ENCODE measurements around the gene AGER.
A peak's percentile ranks its signal among the peaks of the same experiment; 100 is the strongest.
"Not testable (repeated sequence)": the region's sequence is repeated elsewhere in the genome, so short reads cannot be mapped to it uniquely, and the experiment has no call there.

AGER gene

DNA sequence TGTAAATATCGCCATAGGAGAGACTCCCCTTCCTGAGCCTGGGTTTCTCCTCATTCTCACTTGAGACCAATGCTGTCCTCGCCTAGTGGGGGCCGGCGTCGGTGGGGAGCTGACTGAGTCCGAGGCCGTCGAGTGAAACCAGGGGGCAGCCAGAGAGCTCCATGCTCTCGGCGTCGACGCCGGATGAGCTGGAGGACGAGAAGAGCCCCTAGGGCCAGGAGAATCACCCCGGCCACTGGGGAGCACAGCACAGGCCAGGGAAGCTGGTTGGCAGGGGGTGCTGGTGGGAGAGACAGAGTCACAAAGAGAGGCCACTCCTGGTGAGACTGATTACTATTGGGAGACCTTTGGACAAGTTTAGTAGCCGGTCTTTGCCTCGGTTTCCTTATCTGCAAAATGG, 14.8 kb upstream of the AGER start:
- DNase-seq (ENCODE audit: low read depth, low spot score), result no peak

DNA sequence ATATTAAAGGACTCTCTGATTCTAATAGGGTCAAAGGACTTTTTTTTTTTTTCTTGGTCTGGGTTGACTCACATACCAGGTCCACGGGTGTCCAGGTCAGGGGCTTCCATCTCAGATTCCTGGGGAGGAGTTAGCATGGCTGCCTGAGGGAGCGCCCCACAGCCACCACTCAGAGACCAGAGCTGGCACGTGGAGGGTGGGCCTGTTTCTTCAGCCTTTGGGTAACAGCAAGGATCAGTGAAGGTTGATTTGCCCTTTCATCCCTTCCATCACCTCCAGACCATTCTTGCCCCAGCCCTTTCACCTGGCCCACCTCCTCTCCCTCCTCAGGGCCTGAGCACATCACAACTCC, 14.3 kb upstream of the AGER start:
- DNase-seq (ENCODE audit: low read depth, low spot score), result no peak

DNA sequence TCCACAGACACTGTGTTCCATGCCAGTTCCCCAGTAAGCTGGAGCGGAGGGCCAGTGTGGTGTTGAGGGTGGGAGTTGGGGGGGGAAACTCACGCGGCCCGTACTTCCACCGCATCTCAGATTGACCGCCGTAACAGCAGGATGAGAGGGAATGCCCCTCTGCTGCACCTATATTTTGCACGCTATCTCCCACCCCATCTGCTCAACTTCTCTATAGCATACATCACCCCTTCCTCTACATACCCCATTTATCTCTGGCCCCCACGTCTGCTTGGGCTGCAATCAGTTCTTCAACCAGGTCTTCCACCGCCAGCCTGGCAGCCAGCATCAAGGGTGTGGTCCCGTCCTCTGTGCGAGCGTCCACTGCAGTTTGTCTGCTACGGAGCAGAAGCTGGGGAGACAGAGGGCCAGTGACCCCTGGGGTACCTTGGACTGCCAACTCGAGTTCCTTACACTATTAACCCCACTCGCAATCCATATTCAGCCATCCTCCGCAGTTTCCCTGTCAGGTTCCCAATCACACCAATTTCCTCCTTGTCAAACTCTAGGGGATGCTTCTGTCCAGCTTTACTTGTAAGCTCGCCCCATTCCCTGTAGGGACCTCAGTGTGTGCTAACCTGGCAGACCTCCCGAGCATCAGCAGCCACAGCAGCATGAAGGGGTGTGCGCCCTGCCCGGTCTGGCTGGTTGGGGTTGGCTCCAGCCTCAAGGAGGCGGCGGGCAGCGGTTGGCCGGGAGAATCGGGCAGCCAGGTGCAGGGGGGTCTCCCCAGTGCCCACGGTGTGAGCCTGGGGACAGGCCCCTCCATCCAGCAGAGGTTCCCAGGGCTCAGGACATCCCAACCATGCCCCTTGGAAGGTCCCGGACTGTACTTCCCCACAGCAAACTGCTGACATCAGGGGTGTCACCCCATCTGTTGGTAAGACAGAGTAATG, 12.9 kb upstream of the AGER start:
- no peak for DNase-seq (ENCODE audit: low read depth, low spot score)

DNA sequence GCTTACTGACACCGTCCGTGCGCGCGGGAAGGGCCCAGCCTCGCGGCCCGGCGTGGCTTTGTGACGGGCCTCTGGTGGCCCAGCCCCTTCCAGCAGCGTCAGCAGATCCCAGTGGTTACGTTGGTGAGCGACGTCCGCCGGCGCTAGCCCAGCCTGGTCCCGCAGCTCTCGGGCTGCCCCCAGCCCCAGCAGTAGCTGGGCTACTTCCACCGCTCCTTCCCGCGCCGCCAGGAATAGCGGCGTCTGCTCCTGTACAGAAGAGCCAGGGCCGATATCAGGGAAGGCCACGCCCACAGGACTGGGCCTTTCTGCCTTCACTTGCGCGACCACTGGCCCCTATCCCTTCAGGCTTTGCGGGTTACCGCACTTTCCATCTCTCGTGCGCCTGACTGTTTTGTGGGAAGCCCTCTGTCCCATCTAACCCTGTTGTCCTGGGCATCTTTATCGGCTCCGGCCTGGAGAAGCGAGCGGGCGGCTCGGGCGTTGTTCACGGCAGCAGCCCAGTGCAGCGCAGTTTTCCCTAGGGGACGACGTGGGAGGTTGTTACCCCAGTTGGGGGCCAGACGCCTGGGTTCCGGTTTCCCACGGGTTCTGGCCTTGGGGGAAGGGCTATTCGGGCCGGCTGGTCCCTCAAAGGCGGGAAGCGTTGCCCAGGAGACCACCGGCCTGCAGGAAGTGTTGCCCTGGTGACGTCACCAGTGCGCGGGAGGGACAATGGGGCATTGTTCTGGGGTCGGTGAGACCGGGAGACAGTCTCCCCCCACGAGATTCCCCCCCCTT, 12.0 kb upstream of the AGER start:
- peak; percentile 91 for DNase-seq (ENCODE audit: low read depth, low spot score)

GRCh38 chr6:32195652-32195901, 11.5 kb upstream of the AGER start:
- DNase-seq (ENCODE audit: low read depth, low spot score), result peak; percentile 100

GRCh38 chr6:32194825-32195651, 11.0 kb upstream of the AGER start:
- no peak for DNase-seq (ENCODE audit: low read depth, low spot score)

DNA sequence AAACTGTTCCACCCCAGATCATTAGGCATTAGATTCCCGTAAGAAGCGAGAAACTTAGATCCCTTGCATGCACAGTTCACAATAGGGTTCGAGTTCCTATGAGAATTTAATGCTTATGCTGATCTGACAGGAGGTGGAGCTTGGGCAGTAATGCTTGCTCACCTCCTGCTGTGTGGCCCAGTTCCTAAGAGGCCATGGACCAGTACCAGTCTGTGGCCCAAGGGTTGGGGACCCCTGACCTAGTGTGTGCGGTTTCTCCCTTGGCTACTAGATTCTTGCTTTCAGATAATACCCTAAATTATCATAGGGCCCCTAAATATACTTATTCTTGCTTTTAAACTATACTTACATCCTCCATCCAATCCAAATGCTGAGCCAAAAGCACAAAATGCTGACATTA, 10.3 kb upstream of the AGER start:
- DNase-seq (ENCODE audit: low read depth, low spot score), result no peak

GRCh38 chr6:32193096-32193495, 9.0 kb upstream of the AGER start:
- not testable (repeated sequence) for DNase-seq (ENCODE audit: low read depth, low spot score)

DNA sequence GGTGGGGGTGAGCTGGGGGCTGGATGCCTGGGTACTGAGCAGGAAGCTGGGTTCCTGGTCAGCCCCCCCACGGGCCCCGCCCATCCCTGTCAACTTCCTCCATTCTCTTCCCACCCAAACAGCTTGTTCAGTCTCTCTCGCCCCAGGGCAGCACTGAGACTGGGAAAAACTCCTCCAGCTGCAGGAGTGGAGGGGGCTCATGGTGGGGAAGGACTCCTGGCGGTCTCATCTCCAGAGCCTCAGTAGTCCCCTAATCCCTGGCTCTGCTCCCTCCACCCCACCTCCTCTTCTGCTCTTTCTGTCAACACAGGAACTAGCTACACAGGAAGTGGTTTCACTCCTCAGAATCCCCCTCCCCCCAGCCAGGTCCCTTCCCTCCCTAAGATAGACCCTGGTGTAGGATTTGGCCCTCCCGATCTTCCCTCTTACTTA, 8.6 kb upstream of the AGER start, which contains the start of gene GPSM3:
Gene GPSM3 (minus strand): TSS at position 36 of the 432 bp plus-strand sequence. CDS start 130 bp downstream, outside the sequence.
- DNase-seq (ENCODE audit: low read depth, low spot score), result peak; percentile 76

DNA sequence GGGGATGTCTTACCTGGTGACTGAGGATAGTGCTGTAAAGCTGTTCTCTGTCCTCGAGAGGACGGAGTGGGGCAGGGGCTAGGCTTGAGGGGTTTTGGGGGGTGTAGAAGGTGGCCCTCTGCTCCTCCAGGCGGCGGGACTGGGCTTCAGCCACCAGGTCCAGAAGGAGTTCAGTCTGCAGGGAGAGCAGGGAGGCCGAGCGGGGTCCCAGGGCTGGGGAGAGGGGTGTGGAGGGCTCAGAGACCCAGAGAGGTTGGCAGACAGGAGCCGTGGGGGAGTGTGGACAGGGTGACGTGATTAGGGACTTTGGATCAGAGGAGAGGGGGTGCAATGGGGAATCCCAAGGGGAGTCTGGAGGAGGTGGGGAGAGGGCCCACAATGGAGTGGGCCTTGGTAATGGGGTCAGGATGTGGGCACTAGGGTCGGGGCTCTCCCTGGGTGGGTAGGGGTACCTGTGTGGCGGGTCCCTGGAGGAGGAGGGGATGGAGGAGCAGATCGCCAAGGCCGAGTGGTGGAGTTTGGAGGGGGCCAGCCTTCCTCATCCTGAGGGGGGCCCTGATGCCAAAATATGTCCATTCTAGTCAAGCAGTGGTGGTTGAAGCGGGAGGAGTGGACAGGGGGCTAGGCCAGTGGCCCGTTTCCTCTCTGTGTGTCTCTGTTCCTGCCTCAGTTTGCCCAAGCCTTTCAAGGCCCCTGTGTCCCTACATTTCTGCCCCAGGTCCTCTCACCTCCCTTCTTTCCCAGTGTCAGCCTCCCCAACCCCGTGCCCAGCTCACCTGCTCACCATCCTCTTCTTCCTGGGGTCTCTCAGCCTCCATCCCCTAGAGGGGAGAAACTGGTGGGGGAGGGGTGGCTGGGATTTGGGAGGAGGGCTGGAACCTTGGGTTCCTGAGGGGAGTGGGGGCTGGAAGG, 7.9 kb upstream of the AGER start:
- DNase-seq (ENCODE audit: low read depth, low spot score), result no peak

- DNase-seq (ENCODE audit: low read depth, low spot score), result no peak
These were observed 7.0 kb upstream of the AGER start for GRCh38 chr6:32190911-32191677.

GRCh38 chr6:32190054-32190851, 6.2 kb upstream of the AGER start, which contains the start of gene PBX2:
PBX2 (minus strand) TSS chr6:32190202; CDS start chr6:32189915, 287 bp downstream.
- peak; percentile 90 for DNase-seq (ENCODE audit: low read depth, low spot score)

DNA sequence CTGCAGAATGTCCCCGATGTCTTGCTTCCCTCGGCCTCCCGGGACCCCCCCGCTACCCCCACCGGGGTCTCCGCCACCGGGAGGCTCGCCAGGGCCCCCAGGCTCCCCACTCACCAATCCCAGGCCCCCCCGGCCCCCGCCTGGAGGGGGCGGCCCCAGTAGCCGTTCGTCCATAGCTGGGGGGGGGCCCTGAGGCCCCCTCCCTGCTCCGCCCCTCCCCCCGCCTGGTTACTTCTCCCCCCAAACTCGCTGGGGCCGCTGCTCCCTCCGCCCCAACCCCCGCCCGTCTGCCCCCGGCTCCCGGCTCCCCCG, 5.6 kb upstream of the AGER start:
- no peak for DNase-seq (ENCODE audit: low read depth, low spot score)

DNA sequence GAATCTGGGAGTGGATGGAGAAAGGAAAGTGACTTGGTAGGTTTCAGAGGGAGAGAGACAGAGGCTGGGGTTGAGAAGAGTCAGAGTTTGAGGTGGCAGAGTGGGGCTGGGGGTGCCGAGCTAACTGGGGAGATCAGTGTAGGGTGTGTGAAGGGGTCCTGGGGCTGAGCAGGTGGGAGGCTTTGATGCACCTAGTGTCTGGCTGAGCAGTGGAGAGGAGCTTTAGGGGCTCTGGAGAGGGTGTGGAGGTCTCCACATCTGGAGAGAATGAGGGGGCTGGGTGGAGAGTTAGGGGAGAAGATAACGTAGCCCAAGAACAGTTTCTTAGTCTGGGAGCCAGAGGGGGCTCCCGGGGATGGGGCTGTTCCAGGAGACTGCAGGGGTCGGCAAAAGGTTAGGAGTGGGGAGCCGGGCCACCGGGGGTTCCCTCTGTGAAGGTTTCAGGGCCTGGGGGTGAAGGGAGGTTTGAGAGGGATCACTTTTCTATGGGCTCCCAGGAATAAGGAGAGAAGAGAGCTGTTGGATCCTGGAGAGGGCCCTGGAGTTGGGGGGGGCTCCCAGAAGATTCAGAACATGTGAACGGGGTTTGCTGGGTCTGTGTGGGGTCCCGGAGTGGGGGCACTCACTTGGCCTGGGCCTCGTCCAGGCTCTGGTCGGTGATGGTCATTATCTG, 5.2 kb upstream of the AGER start:
- DNase-seq (ENCODE audit: low read depth, low spot score), result no peak

DNA sequence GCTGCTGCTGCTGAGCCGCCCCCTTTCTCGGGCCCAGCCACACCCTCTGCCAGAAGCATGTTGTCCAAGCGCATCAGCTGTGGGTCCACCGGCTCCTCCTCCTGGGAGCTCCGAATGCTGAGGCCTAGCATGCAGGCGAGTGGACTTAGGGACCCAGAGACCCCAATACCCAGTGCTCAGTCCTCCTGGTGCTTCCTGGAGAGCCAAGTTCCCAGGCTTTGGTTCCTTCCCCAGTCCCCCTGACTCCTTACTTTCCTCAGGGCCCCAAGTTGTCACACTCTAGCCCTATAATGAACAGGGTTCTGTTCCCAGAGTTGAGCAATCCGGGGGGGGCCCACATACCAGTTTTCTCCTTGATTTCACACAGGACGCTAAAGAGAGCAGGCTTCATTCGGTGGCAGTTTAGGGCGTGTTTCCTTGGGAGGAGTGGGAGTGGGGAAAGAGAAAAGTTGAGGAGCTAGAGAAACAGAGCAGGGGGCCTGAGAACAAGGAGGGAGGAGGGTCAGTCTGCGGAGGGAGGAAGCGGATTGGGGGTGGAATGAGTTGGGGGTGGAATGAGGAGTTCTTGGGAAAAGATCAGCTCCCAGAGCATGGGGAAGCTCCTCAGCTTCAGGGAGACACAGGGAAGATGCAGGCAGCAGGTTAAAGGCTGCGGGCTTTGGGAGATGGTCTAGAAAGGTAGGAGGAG, 4.5 kb upstream of the AGER start:
- DNase-seq (ENCODE audit: low read depth, low spot score), result no peak

- not testable (repeated sequence) for DNase-seq (ENCODE audit: low read depth, low spot score)
These were observed 3.8 kb upstream of the AGER start for GRCh38 chr6:32187725-32188380.

DNA sequence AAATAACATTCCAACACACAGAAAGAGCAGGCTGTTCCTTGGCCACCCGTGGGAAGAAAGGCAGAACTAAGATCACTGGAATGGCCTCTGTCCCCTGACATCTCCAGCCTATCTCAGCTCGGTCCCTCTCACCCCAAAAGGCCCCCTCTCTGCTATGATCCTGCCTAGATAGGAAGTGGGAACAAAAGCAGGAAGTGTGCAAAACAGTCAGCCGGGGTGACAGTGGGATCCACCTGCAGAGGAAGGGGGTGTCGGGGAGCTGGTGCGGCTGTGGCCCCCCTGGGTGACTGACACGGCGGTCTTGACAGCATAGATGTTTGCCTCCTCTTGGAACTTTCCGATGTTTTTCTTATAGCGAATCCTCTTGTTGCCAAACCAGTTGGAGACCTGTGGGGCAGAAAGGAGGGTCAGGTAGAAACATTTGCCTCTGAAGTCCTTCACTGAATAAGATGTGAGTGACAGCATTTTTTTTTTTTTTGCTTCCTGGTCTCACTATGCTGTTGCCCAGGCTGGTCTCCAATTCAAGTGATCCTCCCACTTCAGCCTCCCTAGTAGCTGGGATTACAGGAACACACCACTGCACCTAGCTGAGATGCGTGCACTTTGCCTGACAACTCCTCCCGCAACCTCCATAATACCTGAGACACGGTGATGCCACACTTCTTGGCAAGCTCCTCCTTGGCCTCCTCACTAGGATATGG, 3.1 kb upstream of the AGER start:
- DNase-seq (ENCODE audit: low read depth, low spot score), result no peak
